H1 (cell line): Measurements from ENCODE around the gene TRIM23.

Source experiments
- POU5F1 ChIP-seq: IDR thresholded peaks from 2 replicates; pipeline ENCODE4 v1.6.1; 2011; ENCODE audit warnings: low read depth, mild to moderate bottlenecking, low read length, moderate library complexity
- RFX5 ChIP-seq: IDR thresholded peaks from 2 replicates; pipeline ENCODE4 v1.6.1; 2011; ENCODE audit warnings: low read depth, low read length, improper control_type of control experiment, borderline replicate concordance
- TEAD4 ChIP-seq: IDR thresholded peaks from 2 replicates; pipeline ENCODE4 v1.6.1; 2012; ENCODE audit warnings: low read depth, low read length, inconsistent platforms, mixed read lengths
- TF ChIP-seq, protein P1 (sequence below), 3 experiments: IDR thresholded peaks; 1 replicate in 2 of 3; 2 replicates in 1 of 3; pipeline versions ENCODE4 v1.5.1 to v1.6.1; 2011; ENCODE audit warnings: low read length in 3 of 3, mild to moderate bottlenecking in 3 of 3, inconsistent platforms in 2 of 3, low read depth in 1 of 3, moderate library complexity in 1 of 3; ENCODE audit not compliant: insufficient read depth in 1 of 3; ENCODE audit errors: control extremely low read depth in 1 of 3
- TF ChIP-seq, protein P2 (sequence below): IDR thresholded peaks from 2 replicates; pipeline ENCODE4 v1.6.1; 2011; ENCODE audit warnings: low read length, improper control_type of control experiment

DNA sequence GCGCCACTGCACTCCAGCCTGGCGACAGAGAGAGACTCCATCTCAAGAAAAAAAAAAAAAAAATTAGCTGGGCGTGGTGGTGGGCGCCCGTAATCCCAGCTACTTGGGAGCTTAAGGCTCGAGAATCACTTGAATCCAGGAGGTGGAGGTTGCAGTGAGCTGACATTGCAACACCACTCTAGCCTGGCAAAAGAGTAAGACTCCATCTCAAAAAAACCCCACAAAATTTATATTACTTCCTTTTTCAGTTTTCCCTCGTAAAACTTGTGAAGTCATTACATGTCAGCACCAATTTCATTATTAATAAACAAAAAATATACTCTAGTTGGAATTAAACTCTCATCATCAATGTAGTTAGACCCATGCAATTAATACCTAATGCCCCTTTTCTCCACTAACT lies 44.6 kb upstream of the TRIM23 start:
- TF ChIP-seq RFX5, result no peak
- no peak for TF ChIP-seq POU5F1
- TF ChIP-seq, protein P1, sequence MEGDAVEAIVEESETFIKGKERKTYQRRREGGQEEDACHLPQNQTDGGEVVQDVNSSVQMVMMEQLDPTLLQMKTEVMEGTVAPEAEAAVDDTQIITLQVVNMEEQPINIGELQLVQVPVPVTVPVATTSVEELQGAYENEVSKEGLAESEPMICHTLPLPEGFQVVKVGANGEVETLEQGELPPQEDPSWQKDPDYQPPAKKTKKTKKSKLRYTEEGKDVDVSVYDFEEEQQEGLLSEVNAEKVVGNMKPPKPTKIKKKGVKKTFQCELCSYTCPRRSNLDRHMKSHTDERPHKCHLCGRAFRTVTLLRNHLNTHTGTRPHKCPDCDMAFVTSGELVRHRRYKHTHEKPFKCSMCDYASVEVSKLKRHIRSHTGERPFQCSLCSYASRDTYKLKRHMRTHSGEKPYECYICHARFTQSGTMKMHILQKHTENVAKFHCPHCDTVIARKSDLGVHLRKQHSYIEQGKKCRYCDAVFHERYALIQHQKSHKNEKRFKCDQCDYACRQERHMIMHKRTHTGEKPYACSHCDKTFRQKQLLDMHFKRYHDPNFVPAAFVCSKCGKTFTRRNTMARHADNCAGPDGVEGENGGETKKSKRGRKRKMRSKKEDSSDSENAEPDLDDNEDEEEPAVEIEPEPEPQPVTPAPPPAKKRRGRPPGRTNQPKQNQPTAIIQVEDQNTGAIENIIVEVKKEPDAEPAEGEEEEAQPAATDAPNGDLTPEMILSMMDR (IDR thresholded peaks at IDR 0.05; ENCODE audit: control extremely low read depth in 1 of 3, insufficient read depth in 1 of 3, low read depth in 1 of 3, low read length in 3 of 3), result no peak
- no peak for TF ChIP-seq TEAD4
- TF ChIP-seq, protein P2, sequence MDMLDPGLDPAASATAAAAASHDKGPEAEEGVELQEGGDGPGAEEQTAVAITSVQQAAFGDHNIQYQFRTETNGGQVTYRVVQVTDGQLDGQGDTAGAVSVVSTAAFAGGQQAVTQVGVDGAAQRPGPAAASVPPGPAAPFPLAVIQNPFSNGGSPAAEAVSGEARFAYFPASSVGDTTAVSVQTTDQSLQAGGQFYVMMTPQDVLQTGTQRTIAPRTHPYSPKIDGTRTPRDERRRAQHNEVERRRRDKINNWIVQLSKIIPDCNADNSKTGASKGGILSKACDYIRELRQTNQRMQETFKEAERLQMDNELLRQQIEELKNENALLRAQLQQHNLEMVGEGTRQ, result no peak
